ACC112 (cell line): ENCODE results near the gene MLPH.

ENCODE experiments used
- H2AFZ ChIP-seq: fragments of 200-600 bp; sonication (generic); one replicate; pipeline ENCODE4 v1.6.0; 2017; ENCODE audit warnings: antibody characterized with exemption, low read length; ENCODE audit not compliant: unreplicated experiment
- H3K27ac ChIP-seq: fragments of 200-600 bp; sonication (generic); 2 replicates; pipeline ENCODE4 v1.5.1; 2014; ENCODE audit warnings: low read depth, mild to moderate bottlenecking, antibody characterized with exemption, low read length, moderate library complexity
- H3K27me3 ChIP-seq: fragments of 200-600 bp; sonication (generic); 2 replicates; pipeline ENCODE4 v1.6.1; 2014; ENCODE audit warnings: mild to moderate bottlenecking, antibody characterized with exemption, low read length, moderate library complexity, mixed read lengths; ENCODE audit not compliant: insufficient read depth
- H3K36me3 ChIP-seq: fragments of 200-600 bp; sonication (generic); 2 replicates; pipeline ENCODE4 v1.6.1; 2016; ENCODE audit warnings: mild to moderate bottlenecking, antibody characterized with exemption, low read length, moderate library complexity, mixed read lengths; ENCODE audit not compliant: insufficient read depth
- H3K4me1 ChIP-seq: fragments of 200-600 bp; sonication (generic); one replicate; pipeline ENCODE4 v1.6.1; 2016; ENCODE audit warnings: low read length, mixed read lengths; ENCODE audit not compliant: insufficient read depth, unreplicated experiment, control insufficient read depth
- H3K4me3 ChIP-seq: fragments of 200-600 bp; sonication (generic); 2 replicates; pipeline ENCODE4 v1.5.1; 2014; ENCODE audit warnings: mild to moderate bottlenecking, low read depth, low read length
- H3K79me2 ChIP-seq: fragments of 200-600 bp; sonication (generic); one replicate; pipeline ENCODE4 v1.6.0; 2016; ENCODE audit warnings: low read length; ENCODE audit not compliant: control insufficient read depth, unreplicated experiment, insufficient read depth

The MLPH gene

GRCh38 chr2:237533668-237534161 lies 46.7 kb downstream of the MLPH start:
- no peak overlapping the region for H2AFZ ChIP-seq
- no peaks in the 10 kb centered on the region for H3K79me2 ChIP-seq
- peak overlapping the region; percentile 69 for H3K27ac ChIP-seq
- H3K36me3 ChIP-seq: peaks cover 39% of the 10 kb centered on the region
- no peaks in the 10 kb centered on the region for H3K27me3 ChIP-seq
- H3K4me1 ChIP-seq: peaks cover 26% of the 10 kb centered on the region
- H3K4me3 ChIP-seq: no peak overlapping the region

GRCh38 chr2:237534380-237534779 lies 47.3 kb downstream of the MLPH start:
- Histone ChIP-seq H3K4me3 (no peak overlapping the region), H3K27me3 (no peaks in the 10 kb centered on the region), H3K4me1 (peaks cover 27% of the 10 kb centered on the region), H3K36me3 (peaks cover 35% of the 10 kb centered on the region), H3K27ac (peak overlapping the region; percentile 69), H3K79me2 (no peaks in the 10 kb centered on the region), H2AFZ (no peak overlapping the region)

- Histone ChIP-seq H3K36me3 (peaks cover 31% of the 10 kb centered on the region), H3K79me2 (no peaks in the 10 kb centered on the region), H3K27ac (no peak overlapping the region), H3K4me3 (no peak overlapping the region), H3K4me1 (peaks cover 36% of the 10 kb centered on the region), H2AFZ (no peak overlapping the region), H3K27me3 (no peaks in the 10 kb centered on the region)
Measured at GRCh38 chr2:237535385-237536082, 48.5 kb downstream of the MLPH start.

- Histone ChIP-seq H3K27me3 (no peaks in the 10 kb centered on the region), H3K79me2 (no peaks in the 10 kb centered on the region), H2AFZ (no peak overlapping the region), H3K4me1 (peaks cover 36% of the 10 kb centered on the region), H3K36me3 (peaks cover 31% of the 10 kb centered on the region), H3K27ac (no peak overlapping the region), H3K4me3 (no peak overlapping the region)
Measured at GRCh38 chr2:237536083-237536415, 49.0 kb downstream of the MLPH start.

GRCh38 chr2:237536617-237537016 lies 49.6 kb downstream of the MLPH start:
- Histone ChIP-seq H3K27me3 (no peaks in the 10 kb centered on the region), H2AFZ (no peak overlapping the region), H3K4me3 (no peak overlapping the region), H3K36me3 (peaks cover 35% of the 10 kb centered on the region), H3K27ac (no peak overlapping the region), H3K79me2 (no peaks in the 10 kb centered on the region), H3K4me1 (peaks cover 33% of the 10 kb centered on the region)

GRCh38 chr2:237538001-237538720 lies 51.1 kb downstream of the MLPH start:
- H3K27me3 ChIP-seq: no peaks in the 10 kb centered on the region
- H3K4me3 ChIP-seq: no peak overlapping the region
- H2AFZ ChIP-seq: no peak overlapping the region
- no peak overlapping the region for H3K27ac ChIP-seq
- peaks cover 25% of the 10 kb centered on the region for H3K4me1 ChIP-seq
- H3K79me2 ChIP-seq: no peaks in the 10 kb centered on the region
- H3K36me3 ChIP-seq: peaks cover 24% of the 10 kb centered on the region; the same call in 1 of the 2 replicates

- Histone ChIP-seq H3K4me3 (no peak overlapping the region), H3K79me2 (no peaks in the 10 kb centered on the region), H3K36me3 (peaks cover 24% of the 10 kb centered on the region; the same call in 1 of the 2 replicates), H3K27me3 (no peaks in the 10 kb centered on the region), H3K4me1 (peaks cover 19% of the 10 kb centered on the region), H3K27ac (no peak overlapping the region), H2AFZ (no peak overlapping the region)
Measured at GRCh38 chr2:237538901-237539300, 51.9 kb downstream of the MLPH start.

- Histone ChIP-seq H3K27ac (no peak overlapping the region), H2AFZ (no peak overlapping the region), H3K27me3 (no peaks in the 10 kb centered on the region), H3K79me2 (no peaks in the 10 kb centered on the region), H3K4me1 (peaks cover 16% of the 10 kb centered on the region), H3K36me3 (peaks cover 17% of the 10 kb centered on the region; the same call in 1 of the 2 replicates), H3K4me3 (no peak overlapping the region)
Measured at GRCh38 chr2:237539681-237540080, 52.6 kb downstream of the MLPH start.

GRCh38 chr2:237540223-237540775 lies 53.2 kb downstream of the MLPH start:
- Histone ChIP-seq H3K79me2 (no peaks in the 10 kb centered on the region), H3K36me3 (peaks cover 17% of the 10 kb centered on the region; the same call in 1 of the 2 replicates), H3K4me3 (no peak overlapping the region), H2AFZ (no peak overlapping the region), H3K27me3 (no peaks in the 10 kb centered on the region), H3K4me1 (peaks cover 16% of the 10 kb centered on the region), H3K27ac (no peak overlapping the region)

GRCh38 chr2:237540823-237541222 lies 53.8 kb downstream of the MLPH start:
- peaks cover 16% of the 10 kb centered on the region for H3K4me1 ChIP-seq
- H3K27ac ChIP-seq: no peak overlapping the region
- H3K27me3 ChIP-seq: no peaks in the 10 kb centered on the region
- H2AFZ ChIP-seq: no peak overlapping the region
- peaks cover 21% of the 10 kb centered on the region; the same call in 1 of the 2 replicates for H3K36me3 ChIP-seq
- H3K4me3 ChIP-seq: no peak overlapping the region
- H3K79me2 ChIP-seq: no peaks in the 10 kb centered on the region
